ENCODE measurements around the gene PPP1R17. TPM values are rescaled to one million over a fixed set of nuclear protein-coding genes. Genes with fewer than 3 reads are reported as not detected.

The PPP1R17 gene
- total and polyA plus RNA-seq, 7 donors = not detected

DNA sequence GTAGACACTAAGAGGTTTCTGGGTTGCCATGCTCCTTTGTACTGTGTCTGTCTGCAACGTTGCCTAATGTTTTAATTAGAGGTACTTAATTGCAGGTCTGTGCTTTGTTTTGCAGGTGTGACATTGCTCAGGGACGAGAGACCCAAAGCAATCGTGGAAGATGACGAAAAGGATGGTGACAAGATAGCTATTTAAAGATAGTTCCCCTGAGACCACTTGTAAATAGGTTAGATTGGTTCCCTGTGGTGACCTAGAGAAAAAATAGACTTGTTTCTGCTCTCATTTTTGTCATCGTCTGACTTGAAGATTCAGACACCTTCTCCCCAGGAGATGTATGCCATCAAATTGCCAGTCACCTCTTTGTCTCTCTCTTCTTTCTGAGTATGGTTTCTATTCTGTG lies 20.1 kb downstream of the PPP1R17 start:
- Histone ChIP-seq H3K27me3 (no peaks in the 10 kb centered on the region), H3K4me3 (no peak overlapping the region), H3K9me3 (no peaks in the 10 kb centered on the region), H3K27ac (no peak overlapping the region), H3K36me3 (no peaks in the 10 kb centered on the region), H3K4me1 (no peaks in the 10 kb centered on the region)
- intact Hi-C loops (cut with DNase I) = no loop called here
- TF ChIP-seq POLR2AphosphoS5 (IDR thresholded peaks at IDR 0.05) (no peak), EP300 (IDR thresholded peaks at IDR 0.05) (no peak), POLR2A (IDR thresholded peaks at IDR 0.05) (no peak)
- TF ChIP-seq, protein P1, sequence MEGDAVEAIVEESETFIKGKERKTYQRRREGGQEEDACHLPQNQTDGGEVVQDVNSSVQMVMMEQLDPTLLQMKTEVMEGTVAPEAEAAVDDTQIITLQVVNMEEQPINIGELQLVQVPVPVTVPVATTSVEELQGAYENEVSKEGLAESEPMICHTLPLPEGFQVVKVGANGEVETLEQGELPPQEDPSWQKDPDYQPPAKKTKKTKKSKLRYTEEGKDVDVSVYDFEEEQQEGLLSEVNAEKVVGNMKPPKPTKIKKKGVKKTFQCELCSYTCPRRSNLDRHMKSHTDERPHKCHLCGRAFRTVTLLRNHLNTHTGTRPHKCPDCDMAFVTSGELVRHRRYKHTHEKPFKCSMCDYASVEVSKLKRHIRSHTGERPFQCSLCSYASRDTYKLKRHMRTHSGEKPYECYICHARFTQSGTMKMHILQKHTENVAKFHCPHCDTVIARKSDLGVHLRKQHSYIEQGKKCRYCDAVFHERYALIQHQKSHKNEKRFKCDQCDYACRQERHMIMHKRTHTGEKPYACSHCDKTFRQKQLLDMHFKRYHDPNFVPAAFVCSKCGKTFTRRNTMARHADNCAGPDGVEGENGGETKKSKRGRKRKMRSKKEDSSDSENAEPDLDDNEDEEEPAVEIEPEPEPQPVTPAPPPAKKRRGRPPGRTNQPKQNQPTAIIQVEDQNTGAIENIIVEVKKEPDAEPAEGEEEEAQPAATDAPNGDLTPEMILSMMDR (IDR thresholded peaks at IDR 0.05) = no peak
- DNase-seq = no peak
- 48 to 49% methylated on average over 5 of the region's 5 CpGs for WGBS, 2 donors

DNA sequence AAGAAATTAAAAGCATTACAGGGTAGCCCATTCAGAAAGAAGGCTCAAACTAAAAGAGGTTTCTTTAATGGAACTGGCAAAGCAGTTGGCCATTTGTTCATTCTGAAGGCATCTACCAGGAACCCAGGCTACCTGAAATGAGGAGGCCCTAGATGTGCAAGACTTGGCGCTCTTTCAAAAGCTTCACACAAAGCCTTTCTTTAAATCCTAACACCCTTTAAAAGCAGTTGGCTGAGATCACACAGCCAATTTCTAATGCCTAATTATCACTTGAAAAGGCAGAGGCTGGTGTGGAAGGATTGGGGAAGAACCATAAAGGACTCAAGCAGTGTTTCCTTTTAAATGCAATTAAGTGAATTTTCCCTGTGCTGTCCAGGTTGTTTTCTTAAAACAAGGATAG lies 23.2 kb downstream of the PPP1R17 start:
- Histone ChIP-seq H3K27ac (no peak overlapping the region), H3K4me1 (no peaks in the 10 kb centered on the region), H3K27me3 (no peaks in the 10 kb centered on the region), H3K4me3 (no peak overlapping the region), H3K36me3 (no peaks in the 10 kb centered on the region), H3K9me3 (no peaks in the 10 kb centered on the region)
- intact Hi-C loops (cut with DNase I) = no loop called here
- DNase-seq = no peak
- TF ChIP-seq, protein P1 (IDR thresholded peaks at IDR 0.05) = no peak
- TF ChIP-seq POLR2AphosphoS5 (IDR thresholded peaks at IDR 0.05) (no peak), POLR2A (IDR thresholded peaks at IDR 0.05) (no peak), EP300 (IDR thresholded peaks at IDR 0.05) (no peak)
- 65 to 79% methylated on average over 1 of the region's 1 CpG for WGBS, 2 donors

DNA sequence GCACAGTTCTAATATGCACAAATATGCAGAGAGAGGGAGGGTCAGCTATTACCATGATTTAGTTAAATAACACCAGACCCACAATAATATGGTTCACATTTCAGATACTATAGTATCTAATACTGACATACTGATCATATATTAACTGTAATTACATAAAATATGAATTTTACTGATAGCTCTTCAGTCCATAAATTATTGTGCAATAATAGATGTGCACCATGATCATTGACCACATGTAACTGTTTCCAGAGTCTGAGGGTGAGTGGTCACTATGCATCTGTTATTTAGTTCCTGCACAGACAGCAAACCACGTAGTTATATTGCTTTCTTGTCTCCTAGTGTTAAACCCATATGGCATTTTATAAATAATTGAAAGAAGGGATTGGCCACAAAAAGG lies 29.3 kb downstream of the PPP1R17 start:
- Histone ChIP-seq H3K4me1 (no peaks in the 10 kb centered on the region), H3K27me3 (no peaks in the 10 kb centered on the region), H3K36me3 (no peaks in the 10 kb centered on the region), H3K27ac (no peak overlapping the region), H3K4me3 (no peak overlapping the region), H3K9me3 (no peaks in the 10 kb centered on the region)
- no peak for DNase-seq
- TF ChIP-seq POLR2AphosphoS5 (IDR thresholded peaks at IDR 0.05) = no peak
- 18 to 41% methylated on average over 1 of the region's 1 CpG for WGBS, 2 donors
- intact Hi-C loops (cut with DNase I) = no loop called here

DNA sequence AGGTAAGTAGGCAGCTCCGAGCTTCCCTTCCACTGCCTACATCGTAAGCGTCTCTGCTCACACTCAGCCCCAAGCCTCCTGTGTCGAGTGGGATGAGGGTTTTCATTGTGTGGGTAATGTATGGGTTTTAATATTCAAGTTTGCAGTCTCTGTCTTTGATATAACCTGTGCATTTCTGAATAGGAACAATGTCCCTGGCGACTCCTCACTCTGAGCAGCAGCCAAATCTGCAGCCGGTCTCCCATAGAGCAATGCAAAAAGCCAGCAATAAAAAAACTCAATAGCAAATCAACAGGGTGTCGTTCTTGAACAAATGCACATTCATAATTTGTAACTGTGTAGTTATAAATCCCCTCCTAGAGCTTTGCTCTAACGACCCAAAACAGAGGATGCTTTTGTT lies 33.4 kb downstream of the PPP1R17 start:
- 49 to 77% methylated on average over 8 of the region's 8 CpGs for WGBS, 2 donors
- H3K36me3 ChIP-seq = no peaks in the 10 kb centered on the region
- H3K27ac ChIP-seq = no peak overlapping the region
- no peaks in the 10 kb centered on the region for H3K9me3 ChIP-seq
- no peak for TF ChIP-seq EP300 (IDR thresholded peaks at IDR 0.05)
- no peak for TF ChIP-seq POLR2A (IDR thresholded peaks at IDR 0.05)
- TF ChIP-seq POLR2AphosphoS5 (IDR thresholded peaks at IDR 0.05) = no peak
- TF ChIP-seq, protein P1 (IDR thresholded peaks at IDR 0.05) = no peak
- no peak for DNase-seq
- intact Hi-C loops (cut with DNase I) = no loop called here
- H3K27me3 ChIP-seq = no peaks in the 10 kb centered on the region
- H3K4me1 ChIP-seq = no peaks in the 10 kb centered on the region
- no peak overlapping the region for H3K4me3 ChIP-seq

DNA sequence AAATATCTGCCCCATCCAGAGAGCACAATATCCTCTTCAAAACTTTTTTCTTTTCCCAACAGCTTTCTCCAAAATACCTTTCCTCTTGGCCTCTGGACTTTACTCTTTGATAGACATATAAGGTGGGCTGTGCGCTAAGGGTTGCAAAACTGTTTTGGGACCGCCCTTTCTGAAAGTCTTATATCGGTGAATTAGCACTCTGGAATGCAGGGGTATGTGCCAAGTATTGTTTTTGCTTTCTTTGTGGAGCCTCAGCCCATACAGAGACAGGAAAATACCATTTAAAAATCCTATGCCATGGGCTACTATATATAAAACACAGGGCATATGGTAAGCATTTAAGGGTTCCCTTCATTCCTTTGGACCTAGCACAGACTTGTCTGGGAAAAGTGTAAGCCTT lies 37.7 kb downstream of the PPP1R17 start:
- no peaks in the 10 kb centered on the region for H3K27me3 ChIP-seq
- no peaks in the 10 kb centered on the region for H3K36me3 ChIP-seq
- no peak for TF ChIP-seq EP300 (IDR thresholded peaks at IDR 0.05)
- TF ChIP-seq, protein P1 (IDR thresholded peaks at IDR 0.05) = no peak
- TF ChIP-seq POLR2A (IDR thresholded peaks at IDR 0.05) = no peak
- no peak for TF ChIP-seq POLR2AphosphoS5 (IDR thresholded peaks at IDR 0.05)
- no peak overlapping the region for H3K4me3 ChIP-seq
- intact Hi-C loops (cut with DNase I) = no loop called here
- no peak overlapping the region for H3K27ac ChIP-seq
- no peaks in the 10 kb centered on the region for H3K9me3 ChIP-seq
- 81 to 83% methylated on average over 3 of the region's 3 CpGs for WGBS, 2 donors
- no peaks in the 10 kb centered on the region for H3K4me1 ChIP-seq
- no peak for DNase-seq

All from sigmoid colon (tissue), 7 donors.